ENCODE data around the gene ARF3. TPM values are rescaled to one million over a fixed set of nuclear protein-coding genes. Genes with fewer than 3 reads are reported as not detected.
A peak's percentile ranks its signal among the peaks of the same experiment; 100 is the strongest.

Gene ARF3
- total and polyA plus RNA-seq, 4 donors, result 37.9 to 194 (median 111) TPM

- no peak for ATAC-seq (ENCODE audit: insufficient read depth, low FRiP score)
- peak overlapping the region; percentile 44 to 57 for H3K9ac ChIP-seq (ENCODE audit: insufficient read depth in 1 of 2, low read length in 2 of 2)
Measured at GRCh38 chr12:48958049-48958388, 732 bp upstream of the ARF3 start.

GRCh38 chr12:48956279-48957140, 777 bp downstream of the ARF3 start:
- 2% methylated on average over 29 of the region's 29 CpGs for WGBS, 2 donors
- ATAC-seq (ENCODE audit: insufficient read depth, low FRiP score), result peak; percentile 87

More at GRCh38 chr12:48958049-48958388, 732 bp upstream of the ARF3 start:
- WGBS, 2 donors, result 12 to 21% methylated on average over 3 of the region's 3 CpGs
- peaks cover 0 to 5% (median 1%) of the 10 kb centered on the region in 4 donors for H3K36me3 ChIP-seq (ENCODE audit: control insufficient read depth in 4 of 4, insufficient read depth in 4 of 4, low read length in 4 of 4)
- no peak overlapping the region for H3K4me3 ChIP-seq
- no peak for DNase-seq
- TF ChIP-seq CTCF (IDR thresholded peaks at IDR 0.05; ENCODE audit: control extremely low read depth, extremely low read depth), result no peak
- no peak overlapping the region for H3K27ac ChIP-seq (ENCODE audit: low read depth in 1 of 2, low read length in 1 of 2)
- no peaks in the 10 kb centered on the region for H3K9me3 ChIP-seq (ENCODE audit: control insufficient read depth in 4 of 4, insufficient read depth in 3 of 4, low read length in 3 of 4)
- H3K27me3 ChIP-seq (ENCODE audit: control insufficient read depth in 3 of 3, insufficient read depth in 3 of 3, low read length in 2 of 3), result no peaks in the 10 kb centered on the region
- peaks cover 5 to 14% (median 8%) of the 10 kb centered on the region in 5 donors for H3K4me1 ChIP-seq (ENCODE audit: control insufficient read depth in 5 of 5, insufficient read depth in 5 of 5, low read length in 5 of 5)

GRCh38 chr12:48954841-48955501, 2.3 kb downstream of the ARF3 start:
- no peak overlapping the region for H3K27ac ChIP-seq (ENCODE audit: low read depth in 1 of 2, low read length in 1 of 2)
- peaks cover 0 to 9% (median 3%) of the 10 kb centered on the region in 4 donors for H3K36me3 ChIP-seq (ENCODE audit: control insufficient read depth in 4 of 4, insufficient read depth in 4 of 4, low read length in 4 of 4)
- H3K9ac ChIP-seq (ENCODE audit: insufficient read depth in 1 of 2, low read length in 2 of 2), result no peak overlapping the region
- H3K9me3 ChIP-seq (ENCODE audit: control insufficient read depth in 4 of 4, insufficient read depth in 3 of 4, low read length in 3 of 4), result no peaks in the 10 kb centered on the region
- DNase-seq (no peak), ATAC-seq (ENCODE audit: insufficient read depth, low FRiP score) (no peak)
- H3K4me1 ChIP-seq (ENCODE audit: control insufficient read depth in 5 of 5, insufficient read depth in 5 of 5, low read length in 5 of 5), result peaks cover 5 to 14% (median 8%) of the 10 kb centered on the region in 5 donors
- 14 to 49% methylated on average over 3 of the region's 3 CpGs for WGBS, 2 donors
- H3K4me3 ChIP-seq, result no peak overlapping the region
- no peak for TF ChIP-seq CTCF (IDR thresholded peaks at IDR 0.05; ENCODE audit: control extremely low read depth, extremely low read depth)
- H3K27me3 ChIP-seq (ENCODE audit: control insufficient read depth in 3 of 3, insufficient read depth in 3 of 3, low read length in 2 of 3), result no peaks in the 10 kb centered on the region

More at GRCh38 chr12:48956279-48957140, 777 bp downstream of the ARF3 start:
- Histone ChIP-seq H3K36me3 (ENCODE audit: control insufficient read depth in 4 of 4, insufficient read depth in 4 of 4, low read length in 4 of 4) (peaks cover 0 to 9% (median 3%) of the 10 kb centered on the region in 4 donors), H3K9me3 (ENCODE audit: control insufficient read depth in 4 of 4, insufficient read depth in 3 of 4, low read length in 3 of 4) (no peaks in the 10 kb centered on the region), H3K27me3 (ENCODE audit: control insufficient read depth in 3 of 3, insufficient read depth in 3 of 3, low read length in 2 of 3) (no peaks in the 10 kb centered on the region), H3K9ac (ENCODE audit: insufficient read depth in 1 of 2, low read length in 2 of 2) (peak overlapping the region; percentile 48 to 62), H3K4me1 (ENCODE audit: control insufficient read depth in 5 of 5, insufficient read depth in 5 of 5, low read length in 5 of 5) (peaks cover 5 to 14% (median 8%) of the 10 kb centered on the region in 5 donors), H3K4me3 (peak overlapping the region; percentile 92), H3K27ac (ENCODE audit: low read depth in 1 of 2, low read length in 1 of 2) (peak overlapping the region; percentile 73 to 84)
- peak; percentile 93 to 96 (median 95) for DNase-seq
- TF ChIP-seq CTCF (IDR thresholded peaks at IDR 0.05; ENCODE audit: control extremely low read depth, extremely low read depth), result no peak
